GM18505 (cell line): ENCODE measurements around the gene NLRP12.
"Not testable (repeated sequence)": the region's sequence is repeated elsewhere in the genome, so short reads cannot be mapped to it uniquely, and the experiment has no call there.

Experiments
- ATAC-seq: cut with Tn5 transposase; IDR thresholded peaks from one replicate; pipeline ENCODE4 v1.9.1; 2021; ENCODE audit not compliant: unreplicated experiment
- POLR2A ChIP-seq: IDR thresholded peaks from 4 replicates; pipeline ENCODE4 v1.6.1; 2011; ENCODE audit warnings: borderline replicate concordance; ENCODE audit not compliant: insufficient read depth, insufficient read length; ENCODE audit errors: extremely low read depth

Gene NLRP12

GRCh38 chr19:53864308-53864836, 40.3 kb upstream of the NLRP12 start:
- no peak for ATAC-seq
- no peak for TF ChIP-seq POLR2A

DNA sequence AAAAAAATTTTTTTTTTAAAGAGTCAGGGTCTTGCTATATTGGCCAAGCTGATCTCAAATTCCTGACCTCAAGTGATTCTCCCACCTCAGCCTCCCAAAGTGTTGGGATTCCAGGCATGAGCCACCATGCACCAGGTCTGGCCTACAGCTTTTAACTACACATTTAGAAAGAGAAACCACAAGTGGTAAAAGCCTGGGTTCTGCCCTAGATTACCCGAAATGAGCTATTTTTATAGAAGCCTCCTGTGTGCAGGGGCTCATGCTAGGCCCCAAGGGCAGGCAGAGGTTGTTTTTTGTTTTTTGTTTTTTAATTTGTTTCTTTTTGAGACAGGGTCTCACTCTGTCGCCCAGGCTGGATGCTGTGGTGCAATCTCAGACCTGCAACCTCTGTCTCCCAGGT, 29.6 kb upstream of the NLRP12 start:
- TF ChIP-seq POLR2A, result no peak
- peak; percentile 42 for ATAC-seq

GRCh38 chr19:53849237-53849676, 25.1 kb upstream of the NLRP12 start:
- TF ChIP-seq POLR2A, result no peak
- no peak for ATAC-seq

- no peak for TF ChIP-seq POLR2A
- no peak for ATAC-seq
Observed at GRCh38 chr19:53847555-53847954, 23.4 kb upstream of the NLRP12 start.

DNA sequence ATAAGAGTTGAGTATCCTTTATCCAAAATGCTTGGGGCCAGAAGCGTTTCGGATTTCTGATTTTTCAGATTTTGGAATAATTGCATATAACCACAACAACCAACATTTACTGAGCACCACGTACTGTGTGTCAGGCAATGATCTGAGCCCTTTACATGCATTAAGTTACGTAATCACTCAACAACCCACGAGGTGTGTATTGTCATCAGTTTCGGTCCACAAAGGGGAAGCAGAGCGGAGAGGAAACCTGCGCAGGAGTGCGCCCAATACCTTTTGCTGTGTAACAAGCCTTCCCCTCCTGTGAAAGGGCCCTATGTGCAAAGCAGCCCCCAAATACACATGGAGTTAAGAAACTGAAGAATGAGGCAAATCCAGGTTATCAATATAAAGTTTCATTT, 20.7 kb upstream of the NLRP12 start:
- TF ChIP-seq POLR2A, result no peak
- no peak for ATAC-seq

DNA sequence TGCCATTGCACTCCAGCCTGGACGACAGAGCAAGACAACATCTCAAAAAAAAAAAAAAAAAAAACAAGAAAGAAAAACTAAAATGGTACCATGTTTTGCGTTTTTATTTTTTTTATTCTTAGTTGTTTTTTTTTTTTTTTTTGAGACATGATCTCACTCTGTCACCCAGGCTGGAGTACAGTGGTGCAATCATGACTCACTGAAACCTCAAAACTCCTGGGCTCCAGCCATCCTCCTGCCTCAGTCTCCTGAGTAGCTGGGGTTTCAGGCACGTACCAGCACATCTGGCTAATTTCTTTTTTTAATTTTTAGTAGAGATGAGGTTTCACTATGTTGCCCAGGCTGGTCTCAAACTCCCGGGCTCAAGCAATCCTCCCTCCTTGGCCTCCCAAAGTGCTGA, 16.8 kb upstream of the NLRP12 start:
- not testable (repeated sequence) for ATAC-seq

DNA sequence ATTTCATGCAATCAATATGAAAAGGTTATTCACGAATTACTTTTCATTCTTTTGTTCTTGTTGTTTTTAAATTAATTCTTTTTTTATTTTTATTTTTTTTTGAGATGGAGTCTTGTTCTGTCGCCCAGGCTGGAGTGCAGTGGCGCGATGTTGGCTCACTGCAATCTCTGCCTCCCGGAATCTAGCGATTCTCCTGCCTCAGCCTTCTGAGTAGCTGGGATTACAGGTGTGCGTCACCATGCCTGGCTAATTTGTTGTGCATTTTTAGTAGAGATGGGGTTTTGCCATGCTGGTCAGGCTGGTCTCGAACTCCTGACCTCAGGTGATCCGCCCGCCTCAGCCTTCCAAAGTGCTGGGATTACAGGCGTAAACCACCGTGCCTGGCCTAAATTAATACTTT, 16.1 kb upstream of the NLRP12 start:
- not testable (repeated sequence) for ATAC-seq

DNA sequence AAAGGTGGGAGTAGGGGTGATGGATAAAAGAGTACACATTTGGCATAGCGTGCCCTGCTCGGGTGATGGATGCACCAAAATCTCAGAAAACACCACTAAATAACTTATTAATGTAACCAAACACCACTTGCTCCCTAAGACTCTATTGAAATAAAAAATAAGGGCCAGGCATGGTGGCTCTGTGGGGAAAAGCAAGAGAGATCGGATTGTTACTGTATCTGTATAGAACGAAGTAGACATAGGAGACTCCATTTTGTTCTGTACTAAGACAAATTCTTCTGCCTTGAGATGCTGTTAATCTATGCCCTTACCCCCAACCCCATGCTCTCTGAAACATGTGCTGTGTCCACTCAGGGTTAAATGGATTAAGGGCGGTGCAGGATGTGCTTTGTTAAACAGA, 14.3 kb upstream of the NLRP12 start:
- ATAC-seq, result not testable (repeated sequence)

GRCh38 chr19:53832861-53833260, 8.7 kb upstream of the NLRP12 start:
- not testable (repeated sequence) for ATAC-seq

DNA sequence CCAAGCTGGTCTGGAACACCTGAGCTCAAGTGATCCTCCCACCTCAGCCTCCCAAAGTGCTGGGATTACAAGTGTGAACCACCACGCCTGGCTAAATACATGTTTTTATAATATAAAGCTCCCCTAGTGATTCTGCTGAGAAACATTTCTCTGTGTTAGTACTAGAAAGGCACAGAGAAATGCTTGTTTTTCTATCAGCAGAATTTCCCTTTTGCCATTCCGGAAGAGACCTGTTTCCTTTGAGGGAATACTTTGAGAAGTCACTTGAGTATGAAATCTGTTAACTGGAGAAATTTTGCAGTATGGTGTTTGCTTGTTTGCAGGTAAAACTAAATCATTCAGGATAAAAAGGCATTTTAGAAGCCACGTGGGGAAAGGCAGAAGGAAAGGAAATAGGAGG, 4.4 kb upstream of the NLRP12 start:
- TF ChIP-seq POLR2A, result no peak
- ATAC-seq, result no peak

- no peak for TF ChIP-seq POLR2A
- ATAC-seq, result no peak
Observed at GRCh38 chr19:53826876-53827275, 2.8 kb upstream of the NLRP12 start.

- TF ChIP-seq POLR2A, result no peak
- ATAC-seq, result no peak
Observed at GRCh38 chr19:53823380-53824120, 564 bp downstream of the NLRP12 start.

- no peak for TF ChIP-seq POLR2A
- ATAC-seq, result no peak
Observed at GRCh38 chr19:53819861-53820260, 4.3 kb downstream of the NLRP12 start.

DNA sequence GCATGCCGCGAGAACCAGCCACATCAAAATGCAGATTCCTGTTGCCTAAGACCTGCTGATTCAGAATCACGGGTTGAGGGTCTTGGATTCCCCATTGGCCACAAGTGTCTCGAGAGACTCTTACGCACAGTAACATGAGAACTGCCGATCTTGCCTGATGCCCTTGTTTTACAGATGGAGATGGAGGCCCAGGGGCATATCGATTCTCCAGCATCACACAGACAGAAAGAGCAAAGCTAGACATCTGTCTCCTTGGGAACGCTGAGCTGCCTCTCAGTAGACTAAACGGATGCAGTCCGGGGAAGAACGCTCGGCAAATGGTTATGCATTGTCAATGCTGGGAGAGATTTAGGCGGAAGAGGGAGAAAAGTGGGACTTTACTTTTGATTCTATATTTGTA, 5.4 kb downstream of the NLRP12 start:
- no peak for ATAC-seq
- TF ChIP-seq POLR2A, result no peak

DNA sequence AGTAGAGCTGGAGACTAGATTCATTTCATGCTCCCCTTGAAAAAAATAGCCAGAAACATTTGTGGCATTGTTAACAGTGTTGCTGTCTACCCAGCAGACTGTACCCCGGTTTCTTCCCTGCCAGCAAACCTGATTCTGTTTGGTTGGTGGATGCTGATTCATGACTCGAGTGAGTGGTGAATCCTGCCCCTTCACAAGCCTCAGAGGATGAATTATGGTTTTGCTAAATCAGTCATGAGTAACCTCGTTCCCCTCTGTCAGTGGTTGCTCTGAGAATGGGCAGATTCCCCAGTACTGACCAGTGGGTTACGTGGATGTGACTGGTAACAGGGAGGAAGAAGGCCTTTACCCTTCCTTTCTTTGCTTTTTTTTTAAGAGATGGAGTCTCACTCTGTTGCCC, 10.1 kb downstream of the NLRP12 start:
- TF ChIP-seq POLR2A, result no peak
- no peak for ATAC-seq
